ENCODE results near the gene HHAT. TPM values are rescaled to one million over a fixed set of nuclear protein-coding genes. Genes with fewer than 3 reads are reported as not detected.

The HHAT gene
- total and polyA plus RNA-seq, 7 donors, result 0.11 to 0.64 (median 0.16) TPM

DNA sequence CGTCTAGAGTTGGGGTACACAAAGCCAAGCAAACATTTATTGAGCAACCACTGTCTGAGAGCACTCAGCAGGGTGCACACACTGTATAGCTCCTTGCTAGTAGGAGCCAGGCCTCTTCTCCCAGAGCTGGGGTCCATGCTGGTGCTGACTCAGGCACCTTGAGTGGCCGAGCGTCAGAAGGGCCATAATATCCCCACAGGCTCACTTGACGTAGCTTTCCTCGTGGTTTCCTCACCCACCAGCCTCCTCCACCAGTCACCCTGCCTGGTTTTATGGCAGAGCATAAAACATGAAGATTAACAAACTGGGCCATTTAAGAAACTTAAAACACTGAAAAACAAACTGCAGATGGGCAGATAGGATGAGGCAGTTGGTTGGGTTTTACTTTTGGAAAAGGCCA is 361.5 kb downstream of the HHAT start:
- DNase-seq (no peak), ATAC-seq (no peak)
- Histone ChIP-seq H3K9me3 (no peaks in the 10 kb centered on the region), H3K4me3 (no peak overlapping the region), H3K36me3 (ENCODE audit: insufficient read depth in 1 of 2, low read depth in 1 of 2) (no peaks in the 10 kb centered on the region), H3K4me1 (no peaks in the 10 kb centered on the region), H3K27ac (no peak overlapping the region), H3K27me3 (ENCODE audit: insufficient read depth in 3 of 3, low read length in 2 of 3) (peaks cover 0 to 6% (median 0%) of the 10 kb centered on the region in 3 donors)
- intact Hi-C loops (cut with DNase I), result no loop called here
- TF ChIP-seq, protein P1, sequence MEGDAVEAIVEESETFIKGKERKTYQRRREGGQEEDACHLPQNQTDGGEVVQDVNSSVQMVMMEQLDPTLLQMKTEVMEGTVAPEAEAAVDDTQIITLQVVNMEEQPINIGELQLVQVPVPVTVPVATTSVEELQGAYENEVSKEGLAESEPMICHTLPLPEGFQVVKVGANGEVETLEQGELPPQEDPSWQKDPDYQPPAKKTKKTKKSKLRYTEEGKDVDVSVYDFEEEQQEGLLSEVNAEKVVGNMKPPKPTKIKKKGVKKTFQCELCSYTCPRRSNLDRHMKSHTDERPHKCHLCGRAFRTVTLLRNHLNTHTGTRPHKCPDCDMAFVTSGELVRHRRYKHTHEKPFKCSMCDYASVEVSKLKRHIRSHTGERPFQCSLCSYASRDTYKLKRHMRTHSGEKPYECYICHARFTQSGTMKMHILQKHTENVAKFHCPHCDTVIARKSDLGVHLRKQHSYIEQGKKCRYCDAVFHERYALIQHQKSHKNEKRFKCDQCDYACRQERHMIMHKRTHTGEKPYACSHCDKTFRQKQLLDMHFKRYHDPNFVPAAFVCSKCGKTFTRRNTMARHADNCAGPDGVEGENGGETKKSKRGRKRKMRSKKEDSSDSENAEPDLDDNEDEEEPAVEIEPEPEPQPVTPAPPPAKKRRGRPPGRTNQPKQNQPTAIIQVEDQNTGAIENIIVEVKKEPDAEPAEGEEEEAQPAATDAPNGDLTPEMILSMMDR (IDR thresholded peaks at IDR 0.05), result no peak
- WGBS, 3 donors, result 76 to 88% (median 87%) methylated on average over 5 of the region's 5 CpGs

DNA sequence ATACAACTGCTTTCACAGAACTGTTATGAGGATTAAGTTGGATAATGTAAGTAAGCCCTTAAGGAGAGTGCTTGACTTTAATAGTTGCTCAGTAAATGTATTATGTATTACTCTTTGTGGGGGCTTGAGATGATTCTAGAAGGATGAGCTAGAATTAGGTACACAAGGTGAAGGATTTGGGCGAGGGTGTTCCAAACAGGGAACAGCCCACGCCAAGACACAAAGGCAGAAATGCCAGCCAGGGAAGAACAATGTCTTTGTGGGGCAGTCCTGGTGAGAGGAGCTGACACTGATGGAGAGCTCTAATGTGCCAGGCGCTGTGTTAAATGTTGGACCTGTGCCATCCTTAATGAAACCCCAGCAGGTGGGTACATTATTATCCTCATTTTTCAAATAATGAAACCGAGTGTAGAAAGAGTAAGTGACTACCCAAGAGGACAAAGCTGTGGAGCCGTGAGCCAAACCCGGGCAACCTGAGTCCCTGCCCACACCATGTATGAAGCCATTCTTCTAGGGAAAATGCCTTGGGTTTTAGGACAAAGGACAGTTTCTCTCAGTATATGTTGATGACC is 362.4 kb downstream of the HHAT start:
- Histone ChIP-seq H3K4me3 (no peak overlapping the region), H3K9me3 (no peaks in the 10 kb centered on the region), H3K4me1 (no peaks in the 10 kb centered on the region), H3K27me3 (ENCODE audit: insufficient read depth in 3 of 3, low read length in 2 of 3) (peaks cover 0 to 6% (median 0%) of the 10 kb centered on the region in 3 donors), H3K36me3 (ENCODE audit: insufficient read depth in 1 of 2, low read depth in 1 of 2) (no peaks in the 10 kb centered on the region), H3K27ac (no peak overlapping the region)
- intact Hi-C loops (cut with DNase I), result no loop called here
- WGBS, 3 donors, result 80 to 86% (median 82%) methylated on average over 6 of the region's 6 CpGs
- TF ChIP-seq, protein P1 (IDR thresholded peaks at IDR 0.05), result no peak
- DNase-seq, result no peak
- ATAC-seq, result no peak

DNA sequence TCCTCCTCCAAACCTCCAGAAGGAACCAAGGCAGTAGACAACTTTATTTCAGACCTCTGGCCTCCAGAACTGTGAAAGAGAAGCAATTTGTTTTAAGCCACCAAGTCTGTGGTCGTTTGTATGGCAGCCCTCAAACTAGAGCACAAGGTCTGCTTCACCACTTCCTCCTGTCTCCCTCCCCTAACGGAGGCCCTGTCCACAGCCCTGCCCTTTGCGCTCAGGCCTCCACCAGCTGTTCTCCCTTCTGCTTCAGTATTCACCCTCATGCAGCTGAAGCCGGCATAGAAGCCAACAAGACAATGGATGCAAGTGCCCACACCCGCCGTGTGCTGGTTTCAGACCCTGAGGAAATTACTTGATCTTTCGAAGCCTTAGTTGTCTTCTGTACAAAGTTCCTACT is 364.1 kb downstream of the HHAT start:
- DNase-seq, result no peak
- Histone ChIP-seq H3K36me3 (ENCODE audit: insufficient read depth in 1 of 2, low read depth in 1 of 2) (no peaks in the 10 kb centered on the region), H3K9me3 (no peaks in the 10 kb centered on the region), H3K4me1 (no peaks in the 10 kb centered on the region), H3K27me3 (ENCODE audit: insufficient read depth in 3 of 3, low read length in 2 of 3) (peaks cover 0 to 6% (median 0%) of the 10 kb centered on the region in 3 donors), H3K4me3 (no peak overlapping the region), H3K27ac (no peak overlapping the region)
- intact Hi-C loops (cut with DNase I), result no loop called here
- ATAC-seq, result no peak
- 42 to 48% (median 45%) methylated on average over 7 of the region's 7 CpGs for WGBS, 3 donors
- TF ChIP-seq, protein P1 (IDR thresholded peaks at IDR 0.05), result no peak

DNA sequence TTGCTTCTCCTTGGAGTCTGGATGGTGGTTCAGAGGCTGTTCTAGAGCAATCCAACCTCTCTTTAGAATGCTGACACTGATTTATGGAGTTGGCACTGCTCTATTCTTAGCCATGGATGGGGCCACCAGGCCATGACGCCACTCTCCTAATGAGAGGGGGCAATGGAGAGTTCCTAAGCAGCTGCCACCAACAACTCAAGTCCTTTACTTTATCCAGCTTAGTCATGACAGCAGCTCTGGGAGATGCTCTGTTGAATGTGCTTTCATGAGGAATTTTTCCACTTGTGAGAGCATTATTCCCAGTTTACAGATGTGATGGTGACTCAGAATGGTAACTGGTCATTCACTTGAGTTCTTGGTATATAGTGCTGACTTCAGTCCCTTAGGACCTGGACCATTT is 366.3 kb downstream of the HHAT start:
- Histone ChIP-seq H3K36me3 (ENCODE audit: insufficient read depth in 1 of 2, low read depth in 1 of 2) (no peaks in the 10 kb centered on the region), H3K27ac (no peak overlapping the region), H3K9me3 (no peaks in the 10 kb centered on the region), H3K4me3 (no peak overlapping the region), H3K27me3 (ENCODE audit: insufficient read depth in 3 of 3, low read length in 2 of 3) (peaks cover 0 to 6% (median 0%) of the 10 kb centered on the region in 3 donors), H3K4me1 (no peaks in the 10 kb centered on the region)
- TF ChIP-seq, protein P1 (IDR thresholded peaks at IDR 0.05), result no peak
- DNase-seq, result no peak
- 29 to 57% (median 41%) methylated on average over 1 of the region's 1 CpG for WGBS, 3 donors
- intact Hi-C loops (cut with DNase I), result no loop called here
- ATAC-seq, result no peak

DNA sequence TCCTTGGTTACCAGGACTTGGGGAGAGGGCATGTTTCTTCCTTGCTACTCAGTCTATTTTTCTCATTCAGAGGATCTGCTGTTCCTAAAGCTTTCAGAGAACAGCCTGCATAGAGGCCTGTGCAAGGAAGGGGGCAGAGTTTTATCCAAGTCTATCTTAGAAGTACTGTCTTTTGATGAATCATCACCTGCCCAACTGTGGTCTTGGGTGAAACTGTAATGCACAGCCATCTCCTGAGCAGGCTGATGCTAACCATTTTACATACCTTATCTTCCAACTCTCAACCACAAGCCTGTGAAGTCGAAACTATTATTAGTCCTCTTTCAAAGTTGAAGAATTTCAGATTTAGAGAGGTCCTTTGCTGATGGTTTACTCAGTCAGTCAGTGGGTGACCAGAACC is 368.0 kb downstream of the HHAT start:
- Histone ChIP-seq H3K4me3 (no peak overlapping the region), H3K27ac (no peak overlapping the region), H3K27me3 (ENCODE audit: insufficient read depth in 3 of 3, low read length in 2 of 3) (peaks cover 0 to 6% (median 0%) of the 10 kb centered on the region in 3 donors), H3K4me1 (no peaks in the 10 kb centered on the region), H3K36me3 (ENCODE audit: insufficient read depth in 1 of 2, low read depth in 1 of 2) (no peaks in the 10 kb centered on the region), H3K9me3 (no peaks in the 10 kb centered on the region)
- TF ChIP-seq, protein P1 (IDR thresholded peaks at IDR 0.05), result no peak
- ATAC-seq, result no peak
- intact Hi-C loops (cut with DNase I), result no loop called here
- WGBS, 3 donors, result 79 to 91% (median 81%) methylated on average over 1 of the region's 1 CpG
- DNase-seq, result no peak
